ENCODE results near the gene EDEM3. TPM values are rescaled to one million over a fixed set of nuclear protein-coding genes. Genes with fewer than 3 reads are reported as not detected.

EDEM3 gene
- polyA plus RNA-seq, 1 donor from 2014 or later = 49.5 TPM

GRCh38 chr1:184739796-184740195, 14.9 kb downstream of the EDEM3 start:
- no peak overlapping the region for H3K9ac ChIP-seq (ENCODE audit: low read length)
- H3K36me3 ChIP-seq (ENCODE audit: insufficient read depth, low read length) = peaks cover 6% of the 10 kb centered on the region
- TF ChIP-seq TAF1 (IDR thresholded peaks at IDR 0.05; ENCODE audit: low read depth) (no peak), CTCF (IDR thresholded peaks at IDR 0.05; ENCODE audit: poor library complexity, severe bottlenecking) (no peak), EP300 (conservative IDR thresholded peaks at IDR 0.05; ENCODE audit: poor library complexity, severe bottlenecking) (no peak), SMC3 (conservative IDR thresholded peaks at IDR 0.05; ENCODE audit: poor library complexity) (no peak), POLR2AphosphoS5 (IDR thresholded peaks at IDR 0.05) (no peak), RAD21 (conservative IDR thresholded peaks at IDR 0.05) (no peak)
- TF ChIP-seq, protein P1, sequence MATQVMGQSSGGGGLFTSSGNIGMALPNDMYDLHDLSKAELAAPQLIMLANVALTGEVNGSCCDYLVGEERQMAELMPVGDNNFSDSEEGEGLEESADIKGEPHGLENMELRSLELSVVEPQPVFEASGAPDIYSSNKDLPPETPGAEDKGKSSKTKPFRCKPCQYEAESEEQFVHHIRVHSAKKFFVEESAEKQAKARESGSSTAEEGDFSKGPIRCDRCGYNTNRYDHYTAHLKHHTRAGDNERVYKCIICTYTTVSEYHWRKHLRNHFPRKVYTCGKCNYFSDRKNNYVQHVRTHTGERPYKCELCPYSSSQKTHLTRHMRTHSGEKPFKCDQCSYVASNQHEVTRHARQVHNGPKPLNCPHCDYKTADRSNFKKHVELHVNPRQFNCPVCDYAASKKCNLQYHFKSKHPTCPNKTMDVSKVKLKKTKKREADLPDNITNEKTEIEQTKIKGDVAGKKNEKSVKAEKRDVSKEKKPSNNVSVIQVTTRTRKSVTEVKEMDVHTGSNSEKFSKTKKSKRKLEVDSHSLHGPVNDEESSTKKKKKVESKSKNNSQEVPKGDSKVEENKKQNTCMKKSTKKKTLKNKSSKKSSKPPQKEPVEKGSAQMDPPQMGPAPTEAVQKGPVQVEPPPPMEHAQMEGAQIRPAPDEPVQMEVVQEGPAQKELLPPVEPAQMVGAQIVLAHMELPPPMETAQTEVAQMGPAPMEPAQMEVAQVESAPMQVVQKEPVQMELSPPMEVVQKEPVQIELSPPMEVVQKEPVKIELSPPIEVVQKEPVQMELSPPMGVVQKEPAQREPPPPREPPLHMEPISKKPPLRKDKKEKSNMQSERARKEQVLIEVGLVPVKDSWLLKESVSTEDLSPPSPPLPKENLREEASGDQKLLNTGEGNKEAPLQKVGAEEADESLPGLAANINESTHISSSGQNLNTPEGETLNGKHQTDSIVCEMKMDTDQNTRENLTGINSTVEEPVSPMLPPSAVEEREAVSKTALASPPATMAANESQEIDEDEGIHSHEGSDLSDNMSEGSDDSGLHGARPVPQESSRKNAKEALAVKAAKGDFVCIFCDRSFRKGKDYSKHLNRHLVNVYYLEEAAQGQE (IDR thresholded peaks at IDR 0.05; ENCODE audit: borderline replicate concordance) = no peak

DNA sequence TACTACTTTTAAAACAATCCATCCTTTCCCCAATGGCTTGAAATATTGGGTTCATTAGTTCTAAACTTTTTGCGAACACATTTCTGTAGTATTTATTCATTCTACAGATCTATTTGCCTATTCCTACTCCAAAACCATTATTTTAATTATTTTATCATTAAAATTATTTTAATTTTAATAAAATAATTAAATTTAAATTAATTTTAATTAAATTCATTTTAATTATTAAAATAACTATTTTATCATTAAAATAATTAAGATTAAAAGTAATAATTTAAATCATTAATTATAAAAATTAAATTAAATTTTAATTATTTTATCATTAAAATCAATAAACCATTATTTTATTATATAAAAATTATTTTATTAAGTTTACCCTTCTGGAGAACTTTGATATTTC, 15.6 kb downstream of the EDEM3 start:
- TF ChIP-seq EP300 (conservative IDR thresholded peaks at IDR 0.05; ENCODE audit: poor library complexity, severe bottlenecking) (no peak), CTCF (IDR thresholded peaks at IDR 0.05; ENCODE audit: poor library complexity, severe bottlenecking) (no peak), EZH2 (IDR thresholded peaks at IDR 0.05; ENCODE audit: borderline replicate concordance, insufficient read depth, low read length, poor library complexity, severe bottlenecking) (no peak), MXI1 (conservative IDR thresholded peaks at IDR 0.05; ENCODE audit: poor library complexity, severe bottlenecking) (no peak), RAD21 (conservative IDR thresholded peaks at IDR 0.05) (no peak), SMC3 (conservative IDR thresholded peaks at IDR 0.05; ENCODE audit: poor library complexity) (no peak)
- TF ChIP-seq, protein P1 (IDR thresholded peaks at IDR 0.05; ENCODE audit: borderline replicate concordance) = no peak
- Histone ChIP-seq H3K27me3 (ENCODE audit: insufficient read depth, low read depth, low read length) (no peaks in the 10 kb centered on the region), H3F3A (ENCODE audit: insufficient read depth, low read length, poor library complexity, severe bottlenecking) (no peaks in the 10 kb centered on the region), H3K9me2 (ENCODE audit: insufficient read depth, low read length) (no peaks in the 10 kb centered on the region), H3K4me2 (ENCODE audit: low read length) (no peak overlapping the region), H3K36me3 (ENCODE audit: insufficient read depth, low read length) (peaks cover 6% of the 10 kb centered on the region), H3K9me3 (ENCODE audit: low read length) (no peaks in the 10 kb centered on the region), H3K9ac (ENCODE audit: low read length) (no peak overlapping the region), H3K79me2 (replicated peaks; ENCODE audit: insufficient read depth, low read length) (no peaks in the 10 kb centered on the region), H4K20me1 (ENCODE audit: insufficient read depth) (no peaks in the 10 kb centered on the region), H3K4me3 (ENCODE audit: low read length) (no peak overlapping the region), H2AFZ (ENCODE audit: low read depth, low read length) (no peak overlapping the region), H3K27ac (ENCODE audit: low read length) (no peak overlapping the region)

More at GRCh38 chr1:184739796-184740195, 14.9 kb downstream of the EDEM3 start:
- H3K27ac ChIP-seq (ENCODE audit: low read length) = no peak overlapping the region
- no peaks in the 10 kb centered on the region for H3K27me3 ChIP-seq (ENCODE audit: insufficient read depth, low read depth, low read length)
- no peaks in the 10 kb centered on the region for H4K20me1 ChIP-seq (ENCODE audit: insufficient read depth)
- no peak overlapping the region for H2AFZ ChIP-seq (ENCODE audit: low read depth, low read length)
- H3K4me2 ChIP-seq (ENCODE audit: low read length) = no peak overlapping the region
- no peaks in the 10 kb centered on the region for H3F3A ChIP-seq (ENCODE audit: insufficient read depth, low read length, poor library complexity, severe bottlenecking)
- H3K4me3 ChIP-seq (ENCODE audit: low read length) = no peak overlapping the region
- no peaks in the 10 kb centered on the region for H3K9me2 ChIP-seq (ENCODE audit: insufficient read depth, low read length)
- no peaks in the 10 kb centered on the region for H3K79me2 ChIP-seq (replicated peaks; ENCODE audit: insufficient read depth, low read length)
- no peaks in the 10 kb centered on the region for H3K9me3 ChIP-seq (ENCODE audit: low read length)
